ENCODE results near the gene ANXA2R.

ANXA2R gene

GRCh38 chr5:43000111-43000840, 39.8 kb downstream of the ANXA2R start:
- no peak for DNase-seq (ENCODE audit: low read depth)

GRCh38 chr5:42995360-42995751, 44.8 kb downstream of the ANXA2R start:
- no peak for DNase-seq (ENCODE audit: low read depth)

DNA sequence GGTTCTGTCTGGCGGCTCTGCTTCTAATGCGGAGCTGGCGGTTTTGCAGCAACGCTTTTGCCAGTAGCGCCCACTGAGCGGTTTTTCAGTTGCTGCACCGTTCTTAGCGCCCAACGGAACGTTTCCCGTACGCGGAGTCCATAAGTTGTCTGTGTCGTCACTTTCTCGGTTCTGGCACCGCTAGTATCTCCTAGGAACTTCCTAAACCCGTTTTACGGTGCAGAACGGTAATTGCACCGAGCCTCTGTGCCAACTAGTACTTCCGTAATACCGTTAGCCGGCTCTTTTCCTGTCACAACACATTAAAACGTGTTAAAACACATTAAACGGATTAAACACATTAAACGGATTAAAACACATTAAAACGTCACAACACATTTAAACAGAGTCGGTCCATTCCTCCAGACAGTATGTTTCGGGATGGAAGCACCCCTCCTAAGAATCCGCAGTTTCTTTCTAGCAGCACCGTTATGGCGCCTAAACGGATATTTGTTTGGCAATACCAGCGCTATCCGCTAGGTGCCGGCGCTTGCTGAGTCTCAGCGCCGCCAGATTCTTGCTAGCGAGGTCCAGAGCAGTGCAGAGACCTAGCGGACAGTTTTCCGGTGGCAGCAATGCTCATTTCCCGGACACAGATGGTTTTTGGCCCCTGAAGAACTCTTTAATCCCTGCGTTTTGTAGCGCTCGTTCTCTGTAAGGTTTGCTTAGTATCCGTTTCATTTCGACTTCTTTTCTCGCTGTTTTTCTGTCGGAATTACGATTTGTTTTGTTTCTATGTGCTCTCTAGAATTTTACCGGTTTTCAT, 45.4 kb downstream of the ANXA2R start:
- peak; percentile 86 for DNase-seq (ENCODE audit: low read depth)

- no peak for DNase-seq (ENCODE audit: low read depth)
Measured at GRCh38 chr5:42994246-42994554, 45.9 kb downstream of the ANXA2R start.

GRCh38 chr5:42993516-42994245, 46.4 kb downstream of the ANXA2R start:
- DNase-seq (ENCODE audit: low read depth): no peak

- DNase-seq (ENCODE audit: low read depth): peak; percentile 83
Measured at GRCh38 chr5:42992088-42992879, 47.8 kb downstream of the ANXA2R start.

DNA sequence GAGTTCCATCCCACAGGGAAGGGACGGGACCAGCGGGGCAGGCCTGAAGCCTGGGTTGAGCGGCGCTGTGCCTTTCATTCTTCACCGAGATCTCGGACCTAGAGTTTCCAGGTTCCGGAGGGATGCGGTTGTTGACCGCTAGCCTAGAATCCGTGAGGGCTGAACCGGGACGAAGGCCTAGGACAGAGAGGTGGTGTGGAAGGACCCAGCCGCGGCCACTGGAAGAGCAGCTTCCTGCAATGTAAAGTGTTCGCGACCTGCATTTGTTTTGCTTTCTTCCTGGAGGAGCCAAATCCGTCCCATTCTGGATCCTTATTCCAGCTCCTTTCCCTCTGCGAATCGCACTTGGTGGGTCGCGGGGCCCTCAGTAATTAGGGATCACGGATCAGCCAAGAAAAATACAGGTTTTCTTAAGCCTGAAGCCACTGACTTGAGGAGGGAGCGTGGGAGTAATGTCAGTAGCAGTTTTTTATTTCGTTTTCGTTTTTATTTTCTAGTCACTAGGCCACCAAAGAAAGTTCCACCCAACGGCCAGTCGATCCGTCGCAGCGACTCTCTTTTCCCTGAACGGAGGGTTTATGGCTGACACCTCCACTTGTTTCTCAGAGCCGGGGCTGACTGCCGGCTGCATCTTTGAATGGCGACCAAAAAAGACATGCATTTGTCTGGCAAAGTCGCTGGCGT, 48.6 kb downstream of the ANXA2R start:
- no peak for DNase-seq (ENCODE audit: low read depth)

- no peak for DNase-seq (ENCODE audit: low read depth)
Measured at GRCh38 chr5:42990892-42991291, 49.2 kb downstream of the ANXA2R start.
